ENCODE results near the gene ZNF385A.
"Not testable (repeated sequence)": the region's sequence is repeated elsewhere in the genome, so short reads cannot be mapped to it uniquely, and the experiment has no call there.

The ZNF385A gene

DNA sequence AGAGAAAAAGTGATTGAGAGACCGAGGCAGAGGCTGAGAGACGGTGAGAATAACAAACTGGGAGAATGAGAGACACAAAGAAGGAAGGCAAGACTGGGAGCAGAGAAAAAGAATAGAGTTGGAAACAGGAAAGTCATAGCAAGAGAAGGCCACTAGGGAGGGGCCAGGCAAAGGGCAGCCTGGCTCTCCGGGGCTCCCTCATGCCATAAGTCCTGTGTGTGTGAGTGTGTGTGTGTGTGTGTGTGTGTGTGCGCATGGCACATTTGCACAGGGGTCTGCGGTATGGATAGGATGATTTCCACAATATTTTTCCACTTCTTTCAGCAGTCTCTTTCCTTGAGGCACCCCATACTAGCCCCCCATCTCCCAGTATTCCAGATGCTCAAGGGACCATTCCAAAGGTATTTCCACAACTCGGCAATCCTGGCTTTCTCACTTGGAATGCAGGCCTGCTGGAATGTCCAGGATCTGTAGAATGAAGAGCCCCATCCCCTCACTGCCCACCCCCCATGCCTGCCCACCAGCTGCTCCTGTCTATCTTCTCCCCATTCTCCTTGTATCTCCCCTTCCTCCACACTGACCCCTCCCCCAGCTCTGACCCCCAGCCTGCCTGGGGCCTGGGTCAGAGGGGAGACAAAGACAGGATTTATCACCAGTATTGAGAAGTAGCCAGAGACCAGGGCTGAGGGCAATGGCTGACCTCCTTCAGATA is 29.3 kb downstream of the ZNF385A start:
- DNase-seq (ENCODE audit: low read depth) = no peak

GRCh38 chr12:54354271-54354670 is 30.3 kb downstream of the ZNF385A start:
- not testable (repeated sequence) for DNase-seq (ENCODE audit: low read depth)

DNA sequence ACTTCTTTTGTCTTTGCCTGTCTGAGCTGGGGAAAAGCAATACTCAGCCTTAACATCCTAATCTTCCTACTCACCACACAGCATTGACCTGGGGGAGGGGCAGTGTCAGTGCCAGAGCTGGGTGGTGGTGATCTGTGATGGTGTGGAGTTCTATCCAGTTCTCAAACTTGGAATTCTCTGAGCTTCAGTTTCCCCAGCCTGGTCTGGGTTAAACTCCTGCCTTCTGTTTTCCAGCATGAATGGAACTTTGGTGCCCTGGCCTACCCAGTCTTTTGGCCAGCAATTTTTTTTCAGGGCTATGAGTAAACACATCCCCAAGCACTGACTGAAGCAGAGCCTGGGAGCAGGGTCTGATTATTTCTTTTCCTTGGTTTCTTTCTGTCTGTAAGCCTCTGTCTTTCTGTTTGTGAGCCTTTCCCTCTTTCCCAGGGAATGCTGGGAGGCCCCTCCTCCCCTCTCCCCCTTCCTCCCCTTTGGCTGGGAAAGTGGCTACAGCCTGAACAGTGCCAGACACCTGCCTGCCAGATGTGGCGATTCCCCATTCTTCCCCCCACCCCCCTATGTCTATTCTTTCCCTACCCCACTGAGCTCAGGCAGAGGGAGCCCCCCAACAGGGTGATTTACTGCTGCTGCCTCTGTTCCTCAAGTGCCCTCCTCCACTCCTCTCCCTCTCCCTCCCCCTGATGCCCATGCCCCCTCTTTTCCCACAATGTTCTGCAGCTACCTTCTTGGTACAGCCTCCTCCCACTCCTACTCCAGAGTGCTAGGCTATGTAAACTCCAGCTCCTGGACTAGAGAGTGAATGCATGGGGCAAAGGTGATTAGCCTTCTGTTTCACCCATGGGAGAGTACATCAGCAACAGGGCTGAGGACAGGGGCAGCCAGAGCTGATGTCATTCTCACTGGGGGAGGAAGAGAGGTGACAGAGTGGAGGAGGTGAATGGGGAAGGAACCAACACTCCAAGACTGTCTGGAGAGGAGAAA is 31.4 kb downstream of the ZNF385A start:
- peak; percentile 68 for DNase-seq (ENCODE audit: low read depth)

DNA sequence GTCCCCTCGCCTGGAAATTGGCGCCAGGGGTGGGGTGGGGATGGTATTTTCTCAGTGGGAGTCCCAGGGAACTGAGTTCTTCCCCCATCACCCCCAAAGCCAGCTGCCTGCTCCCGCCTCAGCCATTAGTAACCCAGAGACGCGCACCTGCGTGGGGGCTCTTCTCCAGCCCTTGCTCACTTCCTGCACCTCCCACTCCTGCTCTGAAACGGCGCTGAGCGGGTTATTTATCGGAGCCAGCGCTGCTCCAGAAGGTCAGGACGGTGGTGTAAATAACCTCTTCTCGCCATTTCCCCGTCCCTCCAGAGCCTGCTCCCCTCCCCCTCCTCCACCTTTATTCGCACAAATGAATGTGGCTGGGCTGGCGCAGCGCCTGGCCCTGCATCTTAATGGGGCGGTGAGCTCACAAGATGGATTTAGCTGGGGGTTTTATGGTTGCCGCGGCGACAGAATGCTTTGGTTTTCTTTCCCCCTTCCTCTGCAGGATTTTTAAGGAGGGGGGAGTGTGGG is 32.5 kb downstream of the ZNF385A start:
- DNase-seq (ENCODE audit: low read depth) = peak; percentile 82

GRCh38 chr12:54351341-54351740 is 33.2 kb downstream of the ZNF385A start:
- no peak for DNase-seq (ENCODE audit: low read depth)

GRCh38 chr12:54350743-54351142 is 33.8 kb downstream of the ZNF385A start:
- DNase-seq (ENCODE audit: low read depth) = no peak

DNA sequence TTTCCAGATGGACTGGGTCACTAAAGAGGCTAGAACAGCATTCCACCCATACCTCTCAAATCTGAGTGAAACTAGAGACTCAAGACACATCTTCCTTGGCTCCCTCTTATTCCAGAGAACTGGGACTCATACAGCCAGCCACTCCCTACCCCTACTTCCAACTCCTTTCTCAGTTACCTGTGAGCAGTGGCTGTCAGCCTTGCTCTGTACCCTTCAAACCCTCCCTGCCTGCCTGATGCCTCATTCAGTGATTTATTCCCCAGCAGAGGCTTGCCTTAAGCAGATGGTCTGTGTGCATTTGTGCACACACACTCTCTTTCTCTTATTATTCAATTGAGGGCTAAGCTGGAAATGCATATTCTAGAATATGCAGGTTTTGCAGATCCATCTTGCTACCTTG is 34.9 kb downstream of the ZNF385A start:
- DNase-seq (ENCODE audit: low read depth) = no peak

DNA sequence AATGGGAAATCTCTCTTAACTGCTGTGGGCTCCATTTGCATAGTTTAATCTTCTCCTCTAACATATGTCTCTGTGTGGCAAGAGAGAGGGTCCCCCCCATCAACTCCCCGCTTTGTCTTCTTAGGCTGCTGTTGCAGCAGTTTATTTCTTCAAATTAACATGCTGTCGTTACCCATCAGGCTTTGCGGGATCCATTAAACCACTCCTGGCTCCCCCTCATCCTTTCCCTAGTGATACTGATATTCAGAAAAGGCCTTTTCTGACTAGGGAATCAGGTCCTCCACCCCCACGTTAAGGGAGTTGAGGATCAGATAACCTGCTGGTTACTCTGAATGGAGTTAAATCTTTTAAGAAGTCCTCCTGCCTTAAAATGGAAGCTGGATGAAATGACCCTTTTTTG is 35.5 kb downstream of the ZNF385A start:
- DNase-seq (ENCODE audit: low read depth) = no peak

GRCh38 chr12:54341378-54342300 is 42.9 kb downstream of the ZNF385A start:
- no peak for DNase-seq (ENCODE audit: low read depth)

DNA sequence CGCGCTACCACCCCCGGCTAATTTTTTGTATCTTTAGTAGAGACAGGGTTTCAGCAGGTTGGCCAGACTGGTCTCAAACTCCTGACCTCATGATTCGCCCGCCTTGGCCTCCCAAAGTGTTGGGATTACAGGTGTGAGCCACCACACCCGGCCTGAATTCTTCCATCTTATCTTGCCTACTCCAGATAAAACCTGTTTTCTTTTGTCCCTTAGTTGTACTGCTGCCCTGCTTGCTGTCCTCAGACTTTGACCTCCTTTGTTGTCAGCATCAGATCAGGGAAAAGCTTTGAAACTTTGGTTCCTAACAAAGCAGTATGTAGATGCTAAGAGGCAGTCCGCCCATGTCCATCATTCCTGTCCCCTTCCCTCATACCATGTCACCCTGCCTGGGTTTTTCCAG is 43.7 kb downstream of the ZNF385A start:
- DNase-seq (ENCODE audit: low read depth) = no peak

DNA sequence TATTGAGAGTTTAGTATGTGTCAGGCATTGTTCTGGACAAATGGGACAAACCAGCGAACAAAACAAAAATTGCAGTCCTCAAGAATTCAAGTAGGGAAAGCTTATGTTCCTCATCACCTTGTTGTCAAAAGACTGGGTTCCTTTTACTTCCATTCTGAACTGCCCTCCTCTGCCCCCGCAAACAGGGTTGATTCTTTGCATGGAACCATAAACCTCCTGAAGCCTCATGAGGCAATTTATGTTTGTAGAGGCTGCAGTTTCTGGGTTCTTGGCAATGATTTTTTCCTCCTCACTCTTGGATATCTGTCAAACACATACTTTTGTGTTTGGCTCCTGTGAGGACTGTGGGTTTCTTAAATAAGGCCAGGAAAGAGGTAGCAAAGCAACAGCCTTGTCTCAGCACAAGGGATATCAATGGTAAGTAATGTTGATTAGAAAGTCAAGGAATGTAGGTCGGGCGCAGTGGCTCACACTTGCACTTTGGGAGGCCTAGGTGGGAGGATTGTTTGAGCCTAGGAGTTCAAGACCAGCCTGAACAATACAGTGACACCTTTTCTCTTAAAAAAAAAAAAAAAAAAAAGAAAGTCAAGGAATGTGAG is 45.7 kb downstream of the ZNF385A start:
- DNase-seq (ENCODE audit: low read depth) = no peak

DNA sequence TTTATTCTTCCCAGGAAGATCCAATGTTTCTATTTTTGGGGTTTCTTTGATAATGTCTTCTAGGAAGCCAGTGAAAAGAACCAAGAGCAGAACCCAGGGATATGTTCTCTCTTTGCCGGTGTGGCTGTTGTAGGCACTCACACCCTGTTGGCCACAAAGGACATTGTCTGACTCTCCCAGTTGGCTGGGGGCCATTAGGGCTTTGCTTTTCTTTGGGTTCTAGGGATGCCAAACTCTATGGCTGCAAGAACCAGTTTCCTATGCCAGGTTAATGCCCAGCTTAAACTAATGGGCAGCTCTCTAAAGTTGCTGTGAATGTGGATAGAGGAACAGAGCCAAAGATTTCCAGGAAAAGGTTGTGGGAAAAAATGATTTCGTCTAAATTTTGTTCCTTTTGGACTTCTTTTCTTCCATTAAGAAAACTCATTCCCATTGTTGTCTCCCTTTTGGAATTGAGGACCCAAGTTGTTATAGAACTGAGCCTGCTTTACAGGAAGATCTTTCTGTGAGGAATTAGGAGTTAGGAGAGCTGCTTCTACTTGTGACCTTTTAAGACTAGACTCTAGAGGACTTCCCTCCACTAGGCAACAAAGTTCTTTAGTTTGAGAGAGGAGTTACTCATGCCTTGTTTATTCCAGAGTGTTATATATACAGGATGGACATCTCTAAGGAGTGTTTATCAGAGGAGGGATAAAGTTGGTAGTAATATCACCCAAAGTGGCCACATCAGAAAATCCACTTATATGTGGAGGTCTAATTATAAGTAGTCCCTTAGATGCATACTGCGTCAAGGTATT is 46.5 kb downstream of the ZNF385A start:
- DNase-seq (ENCODE audit: low read depth) = no peak

DNA sequence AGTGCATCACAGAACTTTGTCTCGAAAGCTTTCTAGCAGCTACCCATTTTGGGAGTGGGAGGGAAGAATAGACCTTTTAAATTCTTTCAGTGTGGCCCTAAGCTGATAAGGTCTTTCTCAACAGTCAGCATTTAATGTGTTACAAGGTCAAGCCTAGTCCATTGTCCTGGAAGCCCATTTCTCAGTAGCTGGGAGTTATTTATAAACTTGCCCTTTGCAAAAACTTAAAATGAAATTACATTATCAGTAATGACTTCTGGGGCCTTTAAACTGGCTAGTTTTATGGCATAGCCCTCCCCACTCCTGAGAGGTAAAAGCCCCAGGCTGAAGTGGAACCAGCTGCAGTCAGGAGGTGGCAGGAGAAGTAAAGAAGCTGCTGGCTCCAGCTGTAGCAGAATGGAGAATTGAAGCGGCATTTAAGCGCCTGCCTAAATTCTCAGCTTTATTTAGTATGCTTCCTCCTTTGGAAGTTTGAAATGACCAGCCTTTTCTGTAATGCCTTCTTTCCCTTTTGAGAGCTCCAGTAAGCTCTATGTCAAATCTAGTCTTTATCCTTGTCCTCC is 47.2 kb downstream of the ZNF385A start:
- DNase-seq (ENCODE audit: low read depth) = no peak

GRCh38 chr12:54333420-54334034 is 51.0 kb downstream of the ZNF385A start:
- DNase-seq (ENCODE audit: low read depth) = no peak

GRCh38 chr12:54331461-54331860 is 53.1 kb downstream of the ZNF385A start:
- DNase-seq (ENCODE audit: low read depth) = no peak

- DNase-seq (ENCODE audit: low read depth) = no peak
Measured at GRCh38 chr12:54330442-54330841, 54.1 kb downstream of the ZNF385A start.

DNA sequence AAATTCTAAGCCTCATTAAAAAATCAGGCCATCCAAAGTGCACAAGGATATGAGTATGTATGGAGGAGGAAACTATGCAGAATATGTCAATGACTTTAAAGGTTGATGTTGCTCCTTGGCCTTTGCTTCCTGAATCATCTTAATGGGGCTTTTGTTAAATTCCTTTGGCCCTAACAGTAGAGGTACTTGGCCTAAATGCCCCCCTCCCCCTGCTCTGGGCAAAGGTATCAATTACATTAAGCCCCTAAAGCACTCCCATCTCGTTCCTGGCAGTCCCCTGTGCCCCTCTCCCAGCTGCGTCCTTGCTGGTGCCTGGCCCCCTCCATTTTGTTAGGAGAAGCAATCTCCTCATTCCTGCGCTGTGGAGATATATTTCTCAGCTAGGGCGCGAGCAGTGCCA is 54.8 kb downstream of the ZNF385A start:
- no peak for DNase-seq (ENCODE audit: low read depth)

DNA sequence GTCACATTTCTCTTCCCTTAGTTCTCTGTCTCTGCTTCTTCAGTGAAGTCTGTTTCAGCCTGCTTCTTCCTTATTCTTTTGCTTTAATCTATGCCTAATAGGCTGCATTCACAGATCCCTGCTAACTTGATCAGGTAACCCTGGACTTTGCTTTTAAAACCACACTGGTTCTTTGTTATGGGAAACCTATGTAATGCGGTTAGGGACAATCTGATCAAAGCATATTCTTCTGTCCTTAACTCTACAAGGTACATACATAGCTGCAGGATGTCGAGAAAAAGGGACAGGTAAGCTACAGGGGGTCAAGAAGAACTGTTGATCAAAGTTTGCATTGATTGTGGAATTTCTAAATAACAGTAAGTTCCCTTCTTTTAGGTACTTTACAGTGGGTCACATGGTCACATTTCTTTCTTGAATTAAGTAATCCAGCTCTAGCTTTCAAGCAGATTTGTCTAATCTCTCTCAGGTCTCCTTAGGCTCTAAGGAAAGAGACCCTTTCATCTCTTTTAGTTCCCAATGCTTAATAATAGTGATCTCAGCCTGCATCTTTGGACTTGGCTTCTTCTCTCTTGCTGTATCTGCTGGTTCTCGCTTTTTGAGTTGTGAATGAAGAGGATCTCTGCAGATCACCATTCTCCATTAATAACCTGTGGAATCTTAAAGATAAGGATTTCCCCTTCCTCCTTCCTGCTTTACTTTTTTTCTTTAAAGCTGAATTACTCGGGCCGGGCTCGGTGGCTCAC is 55.8 kb downstream of the ZNF385A start:
- no peak for DNase-seq (ENCODE audit: low read depth)
